ENCODE results near the gene GUSB. TPM values are rescaled to one million over a fixed set of nuclear protein-coding genes. Genes with fewer than 3 reads are reported as not detected.

Gene GUSB
- total and polyA plus RNA-seq, 5 experiments from 2014 or later, result 36.6 to 53.9 (median 48.6) TPM

Other genes starting within 250 kb of the GUSB start
- gene VKORC1L1, start 109.1 kb downstream of the GUSB start, total RNA-seq, result 1 to 10 TPM; 7.8 to 9.8 TPM
- 1 to 10 TPM; 2.0 to 3.1 (median 3.1) TPM for gene VKORC1L1, start 109.1 kb downstream of the GUSB start, polyA plus RNA-seq
- 10 to 100 TPM; 15.2 to 18.6 TPM for gene ASL, start 93.6 kb upstream of the GUSB start, total RNA-seq
- 10 to 100 TPM in 1 of 3 donors, 1 to 10 TPM in 2; 5.2 to 13.0 (median 7.6) TPM for gene ASL, start 93.6 kb upstream of the GUSB start, polyA plus RNA-seq
- gene CRCP, start 132.6 kb upstream of the GUSB start, total RNA-seq, result 10 to 100 TPM; 30.7 to 32.9 TPM
- gene CRCP, start 132.6 kb upstream of the GUSB start, polyA plus RNA-seq, result 10 to 100 TPM; 29.5 to 37.9 (median 36.1) TPM
- gene TPST1, start 223.1 kb upstream of the GUSB start, total RNA-seq, result 1 to 10 TPM; 5.6 to 7.8 TPM
- gene TPST1, start 223.1 kb upstream of the GUSB start, polyA plus RNA-seq, result 10 to 100 TPM in 1 of 3 donors, 1 to 10 TPM in 2; 6.7 to 13.2 (median 8.3) TPM

Data from naive thymus-derived CD8-positive, alpha-beta T cell (primary cell).